Panc1 (cell line): ENCODE results near the gene TMPRSS13. TPM values are rescaled to one million over a fixed set of nuclear protein-coding genes. Genes with fewer than 3 reads are reported as not detected.
"Not testable (repeated sequence)": the region's sequence is repeated elsewhere in the genome, so short reads cannot be mapped to it uniquely, and the experiment has no call there.

Experiments used
- ATAC-seq: fragments of 200-7000 bp; cut with Tn5 transposase; 2 replicates; pipeline ENCODE4 v1.9.1; 2020; ENCODE audit warnings: mild to moderate bottlenecking, moderate library complexity
- BruUV-seq: library from RNA; stranded (reverse); fragments of 400-500 nt; replicated peaks from 2 replicates; lab custom pipeline; 2021; lab: Mats Ljungman, UMichigan
- CTCF ChIA-PET: fragments of 300-600 bp; sonication (Branson Sonifier 250); formaldehyde crosslinking; loops from one replicate; lab custom pipeline; 2022; ENCODE audit warnings: antibody characterized with exemption; lab: Charles Lee
- POLR2A ChIA-PET: fragments of 300-600 bp; sonication (Branson Sonifier 250); formaldehyde crosslinking; loops from one replicate; lab custom pipeline; 2022; ENCODE audit warnings: antibody characterized with exemption; lab: Charles Lee
- DNase-seq: peaks from one replicate; pipeline ENCODE4 v3.0.0-alpha.2; 2010; ENCODE audit warnings: low read depth, low spot score
- H3K27ac ChIP-seq: 2 replicates; pipeline ENCODE4 v1.5.1; 2011; ENCODE audit warnings: mild to moderate bottlenecking, low read length, inconsistent platforms
- H3K27me3 ChIP-seq: fragments of 200-500 bp; sonication (Bioruptor generic); 2 replicates; pipeline ENCODE4 v1.6.0; 2014; ENCODE audit warnings: low read length, inconsistent platforms; ENCODE audit not compliant: control insufficient read depth, insufficient read depth
- H3K36me3 ChIP-seq: fragments of 200-500 bp; sonication (Bioruptor generic); 2 replicates; pipeline ENCODE4 v1.5.1; 2014; ENCODE audit warnings: inconsistent platforms, mild to moderate bottlenecking, low read length, moderate library complexity; ENCODE audit not compliant: control insufficient read depth, insufficient read depth
- H3K4me1 ChIP-seq: 2 replicates; pipeline ENCODE4 v1.5.1; 2011; ENCODE audit warnings: inconsistent platforms, mild to moderate bottlenecking, low read length, moderate library complexity; ENCODE audit not compliant: control insufficient read depth, insufficient read depth
- H3K4me3 ChIP-seq, 2 experiments: 2 replicates each; pipeline ENCODE4 v1.5.1; 2011 to 2012; ENCODE audit warnings: low read depth in 2 of 2, low read length in 2 of 2, mild to moderate bottlenecking in 2 of 2, inconsistent platforms in 1 of 2, moderate library complexity in 1 of 2
- H3K9me3 ChIP-seq: fragments of 200-500 bp; sonication (Bioruptor generic); 2 replicates; pipeline ENCODE4 v1.5.1; 2014; ENCODE audit warnings: low read depth, mild to moderate bottlenecking, inconsistent platforms, low read length, moderate library complexity; ENCODE audit not compliant: control insufficient read depth, insufficient read depth
- CTCF ChIP-seq: fragments of 450-650 bp; IDR thresholded peaks from 2 replicates; pipeline ENCODE4 v1.5.1; 2017; ENCODE audit warnings: mild to moderate bottlenecking
- POLR2AphosphoS5 ChIP-seq: IDR thresholded peaks from 2 replicates; pipeline ENCODE4 v1.6.1; 2012; ENCODE audit warnings: mild to moderate bottlenecking, low read depth, low read length, moderate library complexity
- REST ChIP-seq, 2 experiments: IDR thresholded peaks; 2 replicates each; pipeline ENCODE4 v1.6.1; 2011 to 2012; ENCODE audit warnings: low read depth in 2 of 2, control low read depth in 1 of 2, low read length in 1 of 2, mild to moderate bottlenecking in 1 of 2, moderate library complexity in 1 of 2; ENCODE audit not compliant: insufficient read depth in 1 of 2
- SIN3A ChIP-seq: IDR thresholded peaks from 2 replicates; pipeline ENCODE4 v1.6.1; 2012; ENCODE audit warnings: low read depth, mild to moderate bottlenecking, low read length, moderate library complexity, borderline replicate concordance; ENCODE audit not compliant: insufficient read depth
- TCF7L2 ChIP-seq: IDR thresholded peaks from 2 replicates; pipeline ENCODE4 v1.6.1; 2011; ENCODE audit warnings: mild to moderate bottlenecking, low read depth, low read length, inconsistent platforms
- in situ Hi-C: cut with HindIII; loops from 2 replicates; pipeline ENCODE4 v1.10.0; 2016; ENCODE audit warnings: low sequenced_read_pairs, low pct_unique_long_range_greater_than_20kb
- intact Hi-C: fragments of 100-400 bp; cut with micrococcal nuclease; formaldehyde crosslinking; loops from one replicate; pipeline ENCODE4 v1.10.0; 2022; ENCODE audit not compliant: unreplicated experiment
- total RNA-seq: library from RNA; stranded (reverse); gene quantifications from one replicate; pipeline ENCODE4 v1.2.1, GENCODE V29; 2021; ENCODE audit not compliant: unreplicated experiment

TMPRSS13 gene
- total RNA-seq, 1 experiment from 2014 or later = not detected

GRCh38 chr11:117927926-117928325, 1.3 kb downstream of the TMPRSS13 start:
- in situ Hi-C loops (no loop called here), intact Hi-C loops (no loop called here)
- no peaks in the 10 kb centered on the region for H3K36me3 ChIP-seq
- H3K27me3 ChIP-seq = peaks cover 21% of the 10 kb centered on the region
- no peak overlapping the region for H3K4me3 ChIP-seq
- H3K9me3 ChIP-seq = no peaks in the 10 kb centered on the region
- POLR2A ChIA-PET = no interaction called here
- ATAC-seq (no peak), DNase-seq (no peak)
- H3K4me1 ChIP-seq = no peaks in the 10 kb centered on the region
- no peak overlapping the region for H3K27ac ChIP-seq
- CTCF ChIA-PET = no interaction called here
- TF ChIP-seq CTCF (no peak), POLR2AphosphoS5 (no peak), REST (IDR thresholded peaks at IDR 0.05; ENCODE audit: insufficient read depth in 1 of 2, low read depth in 2 of 2, low read length in 1 of 2) (no peak), SIN3A (no peak), TCF7L2 (no peak)
- no TSS peak for BruUV-seq

GRCh38 chr11:117926166-117926565, 3.0 kb downstream of the TMPRSS13 start:
- H3K4me3 ChIP-seq, intact Hi-C loops, H3K9me3 ChIP-seq, H3K36me3 ChIP-seq, ATAC-seq, CTCF ChIA-PET, POLR2A ChIA-PET, BruUV-seq, DNase-seq, in situ Hi-C loops, H3K4me1 ChIP-seq, H3K27ac ChIP-seq: not testable (repeated sequence)
- H3K27me3 ChIP-seq = peaks cover 21% of the 10 kb centered on the region

DNA sequence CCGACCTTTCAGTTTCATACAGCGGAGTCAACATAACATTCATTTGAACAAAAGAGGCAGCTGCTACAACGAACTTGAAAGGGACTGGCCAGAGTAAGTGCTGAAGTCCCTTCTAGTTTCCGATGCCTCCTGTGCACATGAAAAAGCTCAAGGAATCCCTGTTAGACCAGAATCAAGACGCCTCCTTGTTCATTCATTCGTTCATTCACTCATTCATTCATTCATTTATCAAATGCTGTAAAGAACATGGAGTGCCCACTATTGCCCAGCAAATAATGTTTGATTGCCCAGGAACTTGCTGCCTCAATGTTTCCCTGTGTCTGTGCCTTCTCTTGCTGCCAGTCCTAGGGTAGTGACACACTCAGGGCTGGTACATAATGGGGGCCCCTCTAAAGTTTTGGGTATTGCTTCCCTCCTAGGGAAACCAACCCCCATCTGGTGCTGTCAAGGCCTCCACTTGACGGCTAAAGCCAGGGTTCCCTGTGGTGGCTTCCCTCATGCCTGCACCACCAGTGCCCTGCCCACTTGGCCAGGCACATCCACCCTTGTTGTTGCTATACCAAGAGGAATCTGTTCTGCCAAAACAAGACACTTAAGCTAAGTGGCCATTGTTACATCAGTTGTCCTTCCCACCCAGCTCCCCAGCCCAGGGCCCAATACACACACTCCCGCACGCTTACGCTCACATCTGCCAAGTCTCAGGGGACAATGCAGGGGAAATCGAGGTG, 3.8 kb downstream of the TMPRSS13 start:
- CTCF ChIA-PET = interaction anchor here (0.6 to 1.2 kb wide), 2 partner anchors 21 to 24 kb away, joined by 3 read pairs; no protein-coding TSS in a partner anchor
- ATAC-seq (no peak), DNase-seq (no peak)
- TF ChIP-seq SIN3A = no peak
- TF ChIP-seq TCF7L2 = no peak
- TF ChIP-seq REST (IDR thresholded peaks at IDR 0.05; ENCODE audit: insufficient read depth in 1 of 2, low read depth in 2 of 2, low read length in 1 of 2) = no peak
- no peak for TF ChIP-seq CTCF
- no peak for TF ChIP-seq POLR2AphosphoS5
- H3K27ac ChIP-seq = no peak overlapping the region
- no peak overlapping the region for H3K4me3 ChIP-seq
- H3K36me3 ChIP-seq = no peaks in the 10 kb centered on the region
- POLR2A ChIA-PET = no interaction called here
- in situ Hi-C loops = no loop called here
- BruUV-seq = no TSS peak
- no peaks in the 10 kb centered on the region for H3K4me1 ChIP-seq
- no peaks in the 10 kb centered on the region for H3K9me3 ChIP-seq
- intact Hi-C loops = no loop called here
- peaks cover 21% of the 10 kb centered on the region for H3K27me3 ChIP-seq
